ENCODE results near the gene NOXO1. TPM values are rescaled to one million over a fixed set of nuclear protein-coding genes. Genes with fewer than 3 reads are reported as not detected.
A peak's percentile ranks its signal among the peaks of the same experiment; 100 is the strongest.

Gene NOXO1
- total RNA-seq, 2 experiments from 2014 or later: 0.31 TPM; not detected in 1

DNA sequence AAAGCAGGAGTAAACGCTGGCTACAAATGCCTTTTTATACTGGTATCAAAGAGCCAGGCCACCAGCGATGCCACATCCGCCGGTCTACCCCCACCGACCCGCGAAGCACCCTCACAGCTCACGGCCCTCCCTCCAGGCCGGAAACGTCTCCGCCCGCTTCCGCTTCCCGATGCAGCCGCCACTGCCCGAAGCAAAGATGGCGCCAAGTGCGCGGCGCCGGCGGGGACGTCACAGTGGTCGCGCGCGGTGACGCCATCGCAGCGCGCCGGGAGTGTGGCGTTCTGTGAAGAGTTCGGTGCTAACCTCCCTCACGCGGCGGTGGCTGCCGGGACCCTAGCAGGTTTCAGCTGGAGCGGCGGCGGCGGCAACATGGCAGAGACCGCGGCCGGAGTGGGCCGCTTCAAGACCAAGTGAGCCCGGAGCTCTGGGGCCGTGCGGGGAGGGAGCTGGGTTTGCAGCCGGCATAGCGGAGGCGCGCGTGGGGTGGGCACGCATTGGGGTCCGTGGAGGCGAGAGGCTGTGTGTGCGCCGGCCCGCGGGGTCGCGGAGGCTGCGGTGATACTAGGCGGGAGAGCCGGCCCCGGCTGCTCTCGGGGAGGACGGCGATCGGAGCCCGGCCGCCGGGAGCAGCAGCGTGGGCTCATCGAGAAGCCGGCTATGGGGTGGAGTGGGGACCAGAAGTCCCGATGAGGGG lies 9.3 kb downstream of the NOXO1 start, which contains the start of gene TBL3:
Gene TBL3 (plus strand): TSS at position 258 of the 694 bp plus-strand sequence. CDS start 112 bp downstream, at position 370.
- H3K9me3 Mint-ChIP-seq: no peaks in the 10 kb centered on the region
- H3K4me1 Mint-ChIP-seq (ENCODE audit: low read depth): peaks cover 20% of the 10 kb centered on the region
- peak within 1 kb of the TSS; percentile 94 for H3K27ac Mint-ChIP-seq
- H3K36me3 Mint-ChIP-seq (ENCODE audit: low read depth): peaks cover 35% of the 10 kb centered on the region
- ChIA-PET POLR2A (interaction anchor here (0.7 to 29.2 kb wide), 9 partner anchors 6 to 192 kb away, joined by 3 to 505 read pairs (median 4); partner anchors contain the start of genes GFER, NDUFB10, NOXO1 and RNF151), CTCF (interaction anchor here (1.0 to 1.4 kb wide), 5 partner anchors 11 to 169 kb away, joined by 3 to 6 read pairs (median 3); no protein-coding TSS in a partner anchor)
- intact Hi-C loops (cut with micrococcal nuclease): no loop called here
- no peak for TF ChIP-seq CTCF (IDR thresholded peaks at IDR 0.05)
- DNase-seq: peak; percentile 97
- ATAC-seq: peak; percentile 98
- peak within 1 kb of the TSS; percentile 95 for H3K4me3 Mint-ChIP-seq
- H3K27me3 Mint-ChIP-seq: no peaks in the 10 kb centered on the region

- Mint-ChIP-seq H3K4me1 (ENCODE audit: low read depth) (peaks cover 23% of the 10 kb centered on the region), H3K9me3 (no peaks in the 10 kb centered on the region), H3K4me3 (no peak overlapping the region), H3K36me3 (ENCODE audit: low read depth) (peaks cover 33% of the 10 kb centered on the region), H3K27me3 (no peaks in the 10 kb centered on the region), H3K27ac (no peak overlapping the region)
- DNase-seq (no peak), ATAC-seq (no peak)
- POLR2A ChIA-PET: interaction anchor here (7.6 to 14.3 kb wide), 2 partner anchors 16 to 185 kb away, joined by 80 to 505 read pairs; partner anchors contain the start of genes GFER, NOXO1, SYNGR3 and TBL3
- no peak for TF ChIP-seq CTCF (IDR thresholded peaks at IDR 0.05)
- intact Hi-C loops (cut with micrococcal nuclease): no loop called here
- CTCF ChIA-PET: interaction anchor here (0.6 kb wide), 1 partner anchor 36 kb away, joined by 3 read pairs; no protein-coding TSS in a partner anchor
Measured at GRCh38 chr16:1968146-1968953, 12.9 kb downstream of the NOXO1 start.

GRCh38 chr16:1966460-1966859 lies 14.8 kb downstream of the NOXO1 start, which contains the start of gene RNF151:
Gene RNF151, plus strand, starts transcription at chr16:1966856. Its CDS starts 26 bp downstream, at chr16:1966882.
- DNase-seq: no peak
- peaks cover 42% of the 10 kb centered on the region for H3K36me3 Mint-ChIP-seq (ENCODE audit: low read depth)
- CTCF ChIA-PET: no interaction called here
- peaks cover 28% of the 10 kb centered on the region for H3K4me1 Mint-ChIP-seq (ENCODE audit: low read depth)
- no peaks in the 10 kb centered on the region for H3K27me3 Mint-ChIP-seq
- no peak for TF ChIP-seq CTCF (IDR thresholded peaks at IDR 0.05)
- intact Hi-C loops (cut with micrococcal nuclease): no loop called here
- peak within 1 kb of the TSS; percentile 96 for H3K27ac Mint-ChIP-seq
- peak within 1 kb of the TSS; percentile 98 for H3K4me3 Mint-ChIP-seq
- POLR2A ChIA-PET: interaction anchor here (0.7 to 14.3 kb wide), 7 partner anchors 18 to 194 kb away, joined by 3 to 505 read pairs (median 8); partner anchors contain the start of genes EME2, GFER, MRPS34 and MSRB1
- no peaks in the 10 kb centered on the region for H3K9me3 Mint-ChIP-seq
- no peak for ATAC-seq

DNA sequence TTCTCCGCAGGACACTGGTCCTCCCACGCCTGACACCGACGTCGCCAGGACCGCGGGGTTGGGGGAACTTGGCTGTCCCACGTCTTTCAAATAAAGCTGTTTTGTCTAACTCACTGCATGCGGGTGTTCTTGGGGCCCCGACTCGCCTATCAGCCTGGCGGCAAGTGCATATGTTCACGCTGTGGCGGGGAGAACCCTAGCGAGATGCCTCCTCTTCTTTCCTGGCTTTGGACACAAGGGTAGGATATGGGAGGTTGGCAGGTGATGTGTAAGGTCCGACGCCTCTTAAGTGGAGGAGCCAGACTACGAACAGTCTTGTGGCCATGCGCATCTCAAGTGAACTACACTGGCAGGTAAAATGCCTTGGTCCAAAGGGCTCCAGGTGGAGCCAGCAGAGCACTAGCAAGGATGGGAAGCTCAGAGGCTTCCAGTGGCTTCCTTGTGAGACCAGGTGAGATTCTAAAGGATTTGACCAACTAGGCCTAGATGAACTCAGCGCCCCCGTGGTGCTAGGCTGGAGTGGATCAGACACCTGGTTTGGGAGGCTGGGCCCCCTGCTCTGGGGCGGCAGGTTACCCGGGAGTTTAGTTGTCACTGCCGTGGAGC lies 15.8 kb downstream of the NOXO1 start:
- intact Hi-C loops (cut with micrococcal nuclease): no loop called here
- no peak for TF ChIP-seq CTCF (IDR thresholded peaks at IDR 0.05)
- peak overlapping the region; percentile 96 for H3K27ac Mint-ChIP-seq
- peak overlapping the region; percentile 98 for H3K4me3 Mint-ChIP-seq
- peaks cover 49% of the 10 kb centered on the region for H3K36me3 Mint-ChIP-seq (ENCODE audit: low read depth)
- no peaks in the 10 kb centered on the region for H3K9me3 Mint-ChIP-seq
- H3K4me1 Mint-ChIP-seq (ENCODE audit: low read depth): peaks cover 31% of the 10 kb centered on the region
- POLR2A ChIA-PET: interaction anchor here (0.7 to 14.3 kb wide), 24 partner anchors 10 to 250 kb away, joined by 3 to 505 read pairs (median 4); partner anchors contain the start of genes EME2, GFER, MRPS34 and MSRB1
- ATAC-seq (no peak), DNase-seq (peak; percentile 31)
- no peaks in the 10 kb centered on the region for H3K27me3 Mint-ChIP-seq
- CTCF ChIA-PET: interaction anchor here (1.0 to 1.4 kb wide), 2 partner anchors 19 to 38 kb away, joined by 3 to 4 read pairs; partner anchors contain the start of gene GFER

Measured in activated CD8-positive, alpha-beta T cell treated with anti-CD3 and anti-CD28 coated beads for 36 hours (primary cell).